SK-MEL-5 (cell line): ENCODE data around the gene SF3B5. TPM values are rescaled to one million over a fixed set of nuclear protein-coding genes. Genes with fewer than 3 reads are reported as not detected.
"Not testable (repeated sequence)": the region's sequence is repeated elsewhere in the genome, so short reads cannot be mapped to it uniquely, and the experiment has no call there.

Source experiments
- DNase-seq: peaks from one replicate; pipeline ENCODE4 v3.0.0-alpha.2; 2016; ENCODE audit warnings: low read depth, low spot score
- in situ Hi-C: cut with HindIII; loops from 2 replicates; pipeline ENCODE4 v1.10.0; 2016; ENCODE audit warnings: low sequenced_read_pairs, high pct_unique_total_duplicates, low pct_unique_long_range_greater_than_20kb
- polyA plus RNA-seq, 2 experiments: library from polyadenylated mRNA; depleted of rRNA; stranded (reverse); fragments of >200 nt; gene quantifications; 2 replicates each; pipeline ENCODE4 v1.2.3, GENCODE V29; 2015
- total RNA-seq: library from RNA; depleted of rRNA; stranded (reverse); fragments of >200 nt; shearing (Covaris generic); gene quantifications from 2 replicates; pipeline ENCODE4 v1.2.3, GENCODE V29; 2014; rRNA removed

Gene SF3B5
- total RNA-seq: 99.2 and 119 TPM in 2 replicates
- polyA plus RNA-seq (2015; cell fraction: cytosol; rRNA removed): 161 and 199 TPM in 2 replicates
- polyA plus RNA-seq (2015; cell fraction: nucleus; rRNA removed): 18.4 and 25.7 TPM in 2 replicates

DNA sequence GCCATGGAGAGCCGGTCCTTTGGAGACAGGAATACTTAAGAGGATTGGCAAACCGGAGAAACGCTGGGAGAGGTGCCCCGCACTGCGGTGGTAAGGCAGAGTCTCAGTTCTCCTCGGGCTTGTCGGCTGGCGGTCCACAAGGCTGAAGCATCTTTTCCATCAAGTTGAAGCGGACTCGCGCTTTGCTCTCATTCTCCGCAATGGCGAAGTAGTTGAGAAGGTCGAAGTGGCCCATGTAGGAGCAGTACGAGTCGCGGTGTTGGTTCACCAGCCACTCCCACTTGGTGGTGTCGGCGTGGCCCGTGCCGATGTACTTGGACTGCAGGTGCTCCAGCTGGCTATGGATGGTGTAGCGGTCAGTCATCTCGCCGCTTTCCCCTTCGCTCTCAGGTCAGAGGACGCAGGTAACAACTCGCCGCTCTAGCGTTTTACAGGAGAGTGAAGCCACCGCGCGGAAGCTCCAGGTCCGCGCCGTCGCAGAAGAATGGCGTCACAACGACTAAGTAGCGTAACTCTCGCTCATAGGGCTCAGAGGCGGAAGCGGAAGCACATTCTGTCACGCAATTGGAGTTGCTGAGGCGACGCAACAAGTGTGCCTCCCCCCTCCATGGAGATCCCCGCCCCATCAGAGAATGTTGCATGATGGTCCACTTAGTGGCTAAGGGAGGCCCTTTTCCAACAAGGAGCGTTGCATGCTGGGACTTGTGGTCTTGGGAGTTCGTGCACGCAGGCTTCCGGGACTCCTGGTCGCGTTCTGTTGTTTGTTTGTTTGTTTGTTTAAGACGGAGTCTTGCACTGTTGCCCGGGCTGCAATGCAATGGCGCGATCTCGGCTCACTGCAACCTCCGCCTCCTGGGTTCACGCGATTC, at the start of gene SF3B5:
Gene SF3B5, minus strand, starts transcription at position 440 of the 869 bp plus-strand sequence. Its CDS starts 76 bp downstream, at position 364.
- peak; percentile 99 for DNase-seq
- in situ Hi-C loops: no loop called here

DNA sequence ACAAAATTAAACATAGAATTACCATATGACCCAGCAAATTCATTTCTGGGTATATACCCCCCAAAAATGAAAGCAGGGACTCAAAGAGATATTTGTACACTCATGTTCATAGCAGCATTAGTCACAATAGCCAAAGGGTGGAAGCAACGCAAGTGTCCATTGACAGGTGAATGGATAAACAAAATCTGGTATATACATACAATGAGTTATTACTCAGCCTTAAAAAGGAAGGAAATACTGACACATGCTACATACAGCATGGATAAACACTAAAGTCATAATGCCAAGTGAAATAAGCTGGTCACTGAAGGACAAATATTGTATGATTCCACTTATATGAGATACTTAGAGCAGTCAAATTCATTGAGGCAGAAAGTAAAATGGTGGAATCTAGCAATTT, 49.6 kb upstream of the SF3B5 start:
- in situ Hi-C loops: no loop called here
- no peak for DNase-seq

DNA sequence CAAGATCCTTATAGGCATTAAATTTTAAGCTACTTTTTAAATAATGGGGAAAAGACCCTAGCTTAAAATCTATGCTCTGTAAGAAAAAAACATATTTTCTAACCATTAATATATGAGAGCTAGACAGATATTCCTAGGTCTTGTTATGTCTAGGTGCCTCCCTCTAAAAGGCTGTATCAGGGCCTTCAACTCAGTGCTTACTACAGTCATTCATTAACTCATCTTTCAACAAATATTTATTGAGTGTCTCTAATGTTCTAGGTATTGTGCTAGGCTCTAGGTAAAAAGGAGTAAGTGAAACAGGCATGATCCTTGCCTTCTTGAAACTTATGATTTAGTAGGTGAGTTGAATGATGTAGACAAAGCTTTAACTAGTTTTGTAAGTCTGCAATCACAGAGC, 48.5 kb upstream of the SF3B5 start:
- no peak for DNase-seq
- in situ Hi-C loops: no loop called here

DNA sequence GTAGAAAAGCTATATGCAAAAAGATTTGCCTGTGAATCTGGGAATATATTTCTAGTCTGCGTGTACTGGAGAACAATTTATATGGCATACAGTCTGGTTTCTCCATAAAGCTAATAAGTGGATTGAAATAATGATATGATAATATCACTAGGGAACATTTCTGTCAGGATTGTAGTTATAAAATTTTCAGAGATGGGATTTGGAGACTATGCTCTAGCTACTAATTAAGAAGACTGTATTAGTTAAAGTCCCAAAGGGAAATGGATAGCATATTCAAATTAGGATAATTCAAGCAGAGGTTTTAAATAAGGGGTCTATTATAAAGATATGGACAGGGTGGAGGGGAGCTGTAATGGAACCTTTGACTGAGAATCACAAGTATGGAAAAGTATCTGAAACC, 47.7 kb upstream of the SF3B5 start:
- no peak for DNase-seq

DNA sequence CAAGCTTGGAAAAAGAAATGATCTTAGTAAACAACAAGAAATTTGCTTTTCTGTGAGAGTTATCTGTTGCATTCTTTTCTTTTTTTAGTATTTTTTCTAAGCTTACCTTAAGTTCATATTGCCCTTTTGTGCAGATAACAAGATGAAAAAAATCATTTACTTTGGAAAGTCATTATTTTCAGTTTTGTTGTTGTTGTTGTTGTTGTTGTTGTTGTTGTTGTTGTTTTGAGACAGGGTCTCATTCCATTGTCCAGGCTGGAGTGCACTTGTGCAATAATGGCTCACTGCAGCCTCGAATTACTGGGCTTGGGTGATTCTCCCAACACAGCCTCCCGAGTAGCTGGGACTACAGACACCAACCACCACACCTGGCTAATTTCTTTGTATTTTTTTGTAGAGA, 46.1 kb upstream of the SF3B5 start:
- in situ Hi-C loops: no loop called here
- no peak for DNase-seq

More for the DNA sequence above, 47.7 kb upstream of the SF3B5 start:
- in situ Hi-C loops: no loop called here

DNA sequence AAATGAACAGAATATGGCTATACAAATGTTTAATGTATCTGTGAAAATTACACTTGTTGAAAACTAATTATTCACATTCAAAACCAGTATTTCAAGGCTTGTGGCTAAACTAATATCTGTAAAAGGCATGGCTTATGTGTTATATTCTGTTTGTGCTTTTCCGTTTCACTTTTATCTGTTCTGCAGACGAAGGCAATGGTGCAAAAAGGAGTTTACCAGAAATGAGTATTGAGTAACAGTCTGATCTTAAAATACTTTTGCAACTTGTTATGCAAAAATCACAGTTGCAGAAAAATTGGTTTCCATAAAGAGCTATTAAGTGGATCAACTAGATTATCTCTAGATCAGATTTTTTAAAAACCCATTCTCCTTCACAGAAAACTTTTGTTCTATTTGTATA, 45.5 kb upstream of the SF3B5 start:
- in situ Hi-C loops: no loop called here

DNA sequence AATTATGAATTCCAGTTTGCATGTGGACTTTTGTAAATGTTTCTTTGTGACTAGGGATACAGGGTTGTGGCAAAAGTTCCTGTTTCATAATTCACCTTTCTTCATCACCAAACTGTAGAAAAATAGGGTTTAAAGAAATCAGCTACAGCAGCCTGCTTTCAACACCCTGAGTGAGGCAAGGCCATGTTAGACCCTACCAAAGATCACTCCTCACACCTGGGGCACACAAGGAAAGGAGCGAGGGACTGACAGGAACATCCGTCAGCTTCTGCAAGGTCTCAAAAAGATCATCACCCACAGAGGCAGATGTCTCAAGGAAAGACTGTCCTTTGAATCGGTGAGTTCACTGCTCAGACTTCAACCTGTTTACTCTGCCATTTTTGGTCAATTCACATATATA, 44.4 kb upstream of the SF3B5 start:
- no peak for DNase-seq
- in situ Hi-C loops: no loop called here

More for the DNA sequence above, 45.5 kb upstream of the SF3B5 start:
- DNase-seq: no peak

DNA sequence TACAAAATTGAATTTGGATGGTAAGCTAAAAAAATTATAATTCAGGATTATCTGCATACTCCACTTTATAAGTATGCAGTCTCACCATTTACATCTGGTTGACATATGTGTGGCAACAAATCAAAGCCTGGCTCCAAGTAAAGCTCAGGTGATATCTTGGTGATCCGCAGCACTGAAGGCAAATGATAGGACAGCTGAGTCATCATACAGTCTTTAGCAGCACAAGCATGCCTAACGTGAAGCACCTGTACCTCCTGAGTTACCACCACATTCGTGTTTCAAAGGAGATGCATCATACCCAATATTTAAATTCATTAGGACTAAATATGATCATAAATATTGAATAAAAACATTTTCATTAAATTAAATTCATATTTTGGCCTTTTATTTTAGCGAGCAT, 43.2 kb upstream of the SF3B5 start:
- no peak for DNase-seq
- in situ Hi-C loops: no loop called here

DNA sequence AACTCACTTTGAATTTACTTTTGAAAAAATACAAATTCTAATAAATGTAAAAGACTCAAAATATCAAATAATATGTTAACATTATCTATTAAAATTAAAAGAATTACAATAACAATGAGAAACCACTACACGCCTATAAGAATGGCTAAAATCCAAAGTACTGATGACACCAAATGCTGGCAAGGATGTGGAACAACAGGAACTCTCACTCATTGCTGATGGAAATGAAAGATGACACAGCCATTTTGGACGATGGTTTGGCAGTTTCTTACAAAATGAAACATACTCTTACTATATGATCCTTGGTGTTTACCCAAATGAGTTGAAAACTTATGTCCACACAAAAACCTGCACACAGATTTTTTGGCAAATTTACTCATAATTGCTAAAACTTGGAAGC, 39.4 kb upstream of the SF3B5 start:
- in situ Hi-C loops: no loop called here

DNA sequence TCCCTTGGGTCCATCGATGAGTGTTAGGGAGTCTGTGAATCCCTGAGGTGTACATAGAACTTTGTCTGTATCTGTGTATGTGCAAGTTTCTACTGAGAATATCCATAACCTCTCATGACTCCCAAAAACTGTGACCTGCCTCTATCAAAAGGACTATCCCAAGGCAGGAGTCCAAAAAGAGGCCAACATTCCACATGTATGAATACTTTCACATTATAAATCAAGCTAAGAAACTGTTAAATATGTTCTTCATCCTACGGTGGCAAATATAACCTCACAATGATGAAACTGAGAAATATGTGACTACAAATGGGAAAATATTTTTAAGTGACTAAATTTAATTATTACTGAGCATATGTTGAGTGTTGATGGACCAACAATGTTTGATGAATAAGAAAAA, 38.8 kb upstream of the SF3B5 start:
- no peak for DNase-seq

More for the DNA sequence above, 39.4 kb upstream of the SF3B5 start:
- DNase-seq: no peak

DNA sequence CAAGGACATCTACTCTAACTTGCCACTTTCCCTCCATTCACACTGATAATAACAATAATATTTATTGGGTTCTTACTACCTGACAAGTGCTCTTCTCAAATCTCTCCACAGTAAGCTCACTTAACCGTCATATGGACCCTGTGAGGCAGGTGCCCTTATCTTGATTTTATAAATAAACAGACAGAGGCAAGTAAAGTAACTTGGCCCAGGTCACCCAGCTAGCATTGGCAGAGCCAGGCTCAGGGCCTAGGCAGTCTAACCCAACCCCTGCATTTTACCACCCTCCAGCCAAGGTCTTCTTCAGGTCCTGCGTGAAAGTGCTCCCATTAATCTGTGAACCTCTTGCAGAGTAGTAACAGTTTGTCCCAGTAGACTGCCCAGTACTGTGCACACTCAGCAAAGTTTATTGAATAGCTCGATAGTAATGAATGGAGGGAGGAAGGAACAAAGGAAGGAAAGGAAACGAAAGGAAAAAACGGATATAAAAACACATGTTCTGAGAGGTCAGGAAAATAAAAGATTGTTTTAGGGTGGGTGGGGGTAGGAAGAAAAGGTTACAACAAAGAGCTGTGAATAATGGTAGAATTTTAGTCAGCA, 38.0 kb upstream of the SF3B5 start:
- no peak for DNase-seq
- in situ Hi-C loops: no loop called here

More for the DNA sequence above, 38.8 kb upstream of the SF3B5 start:
- in situ Hi-C loops: no loop called here

DNA sequence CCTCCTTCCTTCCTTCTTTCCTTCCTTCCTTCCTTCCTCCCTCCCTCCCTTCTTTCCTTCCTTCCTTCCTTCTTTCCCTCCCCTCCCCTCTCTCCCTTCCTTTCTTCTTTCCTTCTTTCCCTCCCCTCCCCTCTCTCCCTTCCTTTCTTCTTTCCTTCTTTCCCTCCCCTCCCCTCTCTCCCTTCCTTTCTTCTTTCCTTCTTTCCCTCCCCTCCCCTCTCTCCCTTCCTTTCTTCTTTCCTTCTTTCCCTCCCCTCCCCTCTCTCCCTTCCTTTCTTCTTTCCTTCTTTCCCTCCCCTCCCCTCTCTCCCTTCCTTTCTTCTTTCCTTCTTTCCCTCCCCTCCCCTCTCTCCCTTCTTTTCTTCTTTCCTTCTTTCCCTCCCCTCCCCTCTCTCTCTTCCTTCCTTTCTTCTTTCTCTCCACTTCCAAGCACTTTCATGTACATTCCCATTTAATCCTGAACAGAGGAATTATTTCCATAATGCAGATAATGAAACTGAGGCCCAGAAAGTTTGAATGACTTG, 36.9 kb upstream of the SF3B5 start:
- DNase-seq, in situ Hi-C loops: not testable (repeated sequence)

DNA sequence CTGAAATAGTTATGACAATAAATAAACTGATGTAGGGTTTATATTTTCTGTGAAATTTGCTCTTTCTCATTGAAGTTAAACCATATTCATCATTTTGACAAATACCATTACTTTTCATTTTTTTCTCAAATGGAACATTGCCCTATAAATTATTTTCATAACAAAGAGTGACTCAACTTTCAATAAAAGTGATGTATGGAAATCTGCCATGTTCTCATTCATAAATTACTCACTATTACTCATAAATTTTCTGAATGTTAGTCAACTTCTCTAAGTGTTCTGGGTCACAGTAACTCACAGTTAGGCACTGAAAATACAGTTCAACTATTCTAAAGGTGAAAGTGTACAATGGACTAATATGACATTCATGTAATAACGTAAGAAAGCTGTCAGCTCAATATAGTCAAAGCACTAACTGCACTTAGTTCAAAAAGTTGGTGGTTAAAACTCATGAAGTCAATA, 35.9 kb upstream of the SF3B5 start:
- DNase-seq: no peak

DNA sequence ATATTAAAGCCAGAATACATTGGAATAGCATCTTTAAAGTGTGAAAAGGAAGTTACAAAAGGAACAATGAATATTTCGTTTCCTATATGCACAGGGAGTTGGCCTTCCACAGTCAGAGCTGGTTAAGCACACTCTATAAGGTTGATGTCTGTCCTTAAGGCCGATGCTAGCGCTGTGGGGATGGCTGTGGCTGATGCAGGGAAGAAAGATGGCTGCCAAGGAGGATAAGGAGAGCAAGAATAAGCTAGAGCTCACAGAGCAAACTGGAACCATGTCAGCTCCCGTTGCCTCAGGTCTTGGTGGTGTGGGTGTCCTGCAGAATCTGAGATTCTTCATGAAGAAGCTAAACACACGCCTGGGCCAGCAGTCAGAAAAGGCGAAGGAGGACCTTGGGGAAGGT, 34.1 kb upstream of the SF3B5 start:
- no peak for DNase-seq
- in situ Hi-C loops: no loop called here

More for the DNA sequence above, 35.9 kb upstream of the SF3B5 start:
- in situ Hi-C loops: no loop called here

DNA sequence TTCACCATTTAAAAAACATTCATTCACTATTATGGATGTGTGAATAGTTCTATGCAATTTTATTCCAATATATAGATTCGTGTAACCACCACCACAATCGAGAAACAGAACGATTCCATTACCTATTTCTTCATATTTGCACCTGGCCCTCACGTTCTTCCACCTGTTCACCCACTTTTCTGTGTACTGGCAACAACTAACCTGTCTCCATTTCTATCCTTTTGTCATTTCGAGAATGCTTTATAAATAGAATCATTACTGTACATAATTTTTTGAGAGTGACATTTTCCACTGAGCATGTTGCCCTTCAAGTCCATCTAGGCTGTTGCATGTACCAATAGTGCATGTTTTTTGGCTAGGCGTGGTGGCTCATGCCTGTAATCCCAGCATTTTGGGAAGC, 31.7 kb upstream of the SF3B5 start:
- in situ Hi-C loops: no loop called here
- DNase-seq: no peak

DNA sequence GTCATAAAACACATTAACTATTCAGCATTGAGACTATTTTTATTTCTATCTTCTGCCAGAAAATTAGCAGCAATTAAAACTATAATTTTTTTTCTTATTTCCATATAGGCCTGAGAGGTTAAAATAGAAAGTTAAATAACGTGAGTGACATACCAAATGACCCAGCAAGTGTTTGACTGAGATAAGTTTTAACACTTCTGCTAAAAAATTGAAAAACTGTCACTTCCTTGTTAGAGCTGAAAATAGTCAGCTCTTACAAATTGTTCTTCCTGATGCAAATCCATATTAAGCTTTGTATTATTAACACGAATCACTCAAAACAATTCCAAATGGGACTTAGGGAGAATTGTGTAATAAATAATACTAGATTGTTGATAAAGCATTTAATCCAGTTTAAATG, 28.5 kb upstream of the SF3B5 start:
- in situ Hi-C loops: no loop called here
- no peak for DNase-seq

DNA sequence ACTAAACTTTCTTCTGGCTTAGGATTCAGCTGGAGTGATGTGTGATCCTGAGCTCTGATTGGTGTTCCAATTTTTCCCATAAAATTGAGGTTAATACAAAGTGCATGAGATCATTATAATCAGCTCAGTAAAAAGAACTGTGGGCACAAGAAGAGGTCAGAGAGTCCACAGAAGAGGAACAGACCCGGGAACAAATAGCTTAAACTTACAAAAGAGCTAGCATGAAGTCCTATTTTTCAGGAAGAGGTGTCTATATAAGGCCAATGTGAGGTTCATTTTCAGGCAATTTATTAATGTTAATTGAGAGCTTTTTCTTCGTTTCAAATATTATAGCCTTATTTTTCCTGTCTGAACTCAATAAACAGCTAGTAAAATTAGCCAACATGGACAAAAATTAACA, 28.0 kb upstream of the SF3B5 start:
- in situ Hi-C loops: no loop called here
- no peak for DNase-seq

DNA sequence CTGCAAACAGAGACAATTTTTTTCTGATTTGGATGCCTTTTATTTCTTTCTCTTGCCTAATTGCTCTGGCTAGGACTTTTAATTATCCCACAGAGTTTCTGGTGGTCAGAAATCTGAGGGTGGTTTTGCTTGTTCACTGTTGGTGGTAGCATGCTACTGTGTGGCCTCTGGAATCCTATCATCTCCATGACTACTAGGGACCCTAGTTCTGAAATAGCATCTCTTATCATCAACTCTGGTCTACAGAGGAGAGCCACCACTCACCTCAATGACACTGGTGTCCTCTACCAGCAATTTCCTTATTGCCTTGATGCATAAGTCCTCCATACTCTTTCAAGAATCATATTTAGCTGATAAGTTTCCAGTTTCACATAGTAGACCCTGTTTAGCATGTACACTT, 27.5 kb upstream of the SF3B5 start:
- no peak for DNase-seq
- in situ Hi-C loops: no loop called here
